Parathyroid adenoma (tissue), 2 donors: ENCODE measurements around the gene CRYGA.
A peak's percentile ranks its signal among the peaks of the same experiment; 100 is the strongest.
"Not testable (repeated sequence)": the region's sequence is repeated elsewhere in the genome, so short reads cannot be mapped to it uniquely, and the experiment has no call there.

ENCODE experiments used
- H2AFZ ChIP-seq: fragments of 300-600 bp; sonication (generic); one replicate; pipeline ENCODE4 v1.7.0; 2017; ENCODE audit warnings: antibody characterized with exemption, mild to moderate bottlenecking
- H3K27ac ChIP-seq: fragments of 300-600 bp; sonication (generic); one replicate; pipeline ENCODE4 v1.7.0; 2017
- H3K27me3 ChIP-seq: fragments of 300-600 bp; sonication (generic); one replicate; pipeline ENCODE4 v1.7.0; 2017; ENCODE audit warnings: low read length; ENCODE audit not compliant: control insufficient read depth, insufficient read depth
- H3K36me3 ChIP-seq: fragments of 300-600 bp; sonication (generic); one replicate; pipeline ENCODE4 v1.7.0; 2017; ENCODE audit warnings: low read length; ENCODE audit not compliant: control insufficient read depth, insufficient read depth
- H3K4me1 ChIP-seq: fragments of 300-600 bp; sonication (generic); one replicate; pipeline ENCODE4 v1.7.0; 2017; ENCODE audit warnings: control low read depth
- H3K4me2 ChIP-seq: fragments of 300-600 bp; sonication (generic); one replicate; pipeline ENCODE4 v1.7.0; 2017; ENCODE audit warnings: low read length
- H3K4me3 ChIP-seq: fragments of 300-600 bp; sonication (generic); one replicate; pipeline ENCODE4 v1.7.0; 2017; ENCODE audit warnings: low read depth, low read length
- H3K79me2 ChIP-seq: fragments of 300-600 bp; sonication (generic); one replicate; pipeline ENCODE4 v1.7.0; 2017; ENCODE audit warnings: control low read depth
- H3K9ac ChIP-seq: fragments of 300-600 bp; sonication (generic); one replicate; pipeline ENCODE4 v1.7.0; 2017; ENCODE audit warnings: mild to moderate bottlenecking
- H3K9me3 ChIP-seq: fragments of 300-600 bp; sonication (generic); one replicate; pipeline ENCODE4 v1.7.0; 2017; ENCODE audit warnings: low read length; ENCODE audit not compliant: control insufficient read depth
- CTCF ChIP-seq: fragments of 300-600 bp; sonication (generic); IDR thresholded peaks from one replicate; pipeline ENCODE4 v1.7.0; 2017; ENCODE audit warnings: antibody characterized with exemption, mild to moderate bottlenecking
- donor health status: primary hyperparathyroidism.

Gene CRYGA

DNA sequence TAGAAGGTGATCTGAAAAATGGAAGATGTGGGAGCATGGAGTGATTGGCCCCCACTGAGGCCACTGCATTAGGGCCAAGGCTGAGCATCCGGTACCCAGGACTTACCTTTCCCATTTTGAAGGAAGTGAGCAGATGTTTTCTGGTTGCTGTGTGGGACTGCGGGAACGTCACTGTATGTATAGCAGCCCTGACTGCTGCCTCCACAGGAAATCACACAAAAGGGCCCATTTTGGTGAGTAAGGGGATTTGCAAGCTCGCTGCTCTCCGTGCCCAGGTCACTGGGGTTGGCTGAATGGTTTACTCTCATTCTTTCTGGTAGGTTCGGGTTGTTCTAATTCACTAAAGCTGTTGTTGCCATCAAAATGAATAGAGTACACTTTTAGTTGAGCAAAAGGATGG lies 17.4 kb downstream of the CRYGA start, which contains the start of gene CRYGB:
Gene CRYGB (minus strand): TSS at position 153 of the 400 bp plus-strand sequence. CDS start 38 bp downstream, at position 115.
- Histone ChIP-seq H3K27ac (no peak within 1 kb of the TSS), H3K9me3 (no peaks in the 10 kb centered on the region), H3K4me3 (no peak within 1 kb of the TSS), H2AFZ (no peak within 1 kb of the TSS), H3K4me2 (no peak within 1 kb of the TSS), H3K27me3 (no peaks in the 10 kb centered on the region), H3K36me3 (no peaks in the 10 kb centered on the region), H3K4me1 (no peaks in the 10 kb centered on the region), H3K9ac (no peak within 1 kb of the TSS), H3K79me2 (no peaks in the 10 kb centered on the region)
- TF ChIP-seq CTCF, result no peak

DNA sequence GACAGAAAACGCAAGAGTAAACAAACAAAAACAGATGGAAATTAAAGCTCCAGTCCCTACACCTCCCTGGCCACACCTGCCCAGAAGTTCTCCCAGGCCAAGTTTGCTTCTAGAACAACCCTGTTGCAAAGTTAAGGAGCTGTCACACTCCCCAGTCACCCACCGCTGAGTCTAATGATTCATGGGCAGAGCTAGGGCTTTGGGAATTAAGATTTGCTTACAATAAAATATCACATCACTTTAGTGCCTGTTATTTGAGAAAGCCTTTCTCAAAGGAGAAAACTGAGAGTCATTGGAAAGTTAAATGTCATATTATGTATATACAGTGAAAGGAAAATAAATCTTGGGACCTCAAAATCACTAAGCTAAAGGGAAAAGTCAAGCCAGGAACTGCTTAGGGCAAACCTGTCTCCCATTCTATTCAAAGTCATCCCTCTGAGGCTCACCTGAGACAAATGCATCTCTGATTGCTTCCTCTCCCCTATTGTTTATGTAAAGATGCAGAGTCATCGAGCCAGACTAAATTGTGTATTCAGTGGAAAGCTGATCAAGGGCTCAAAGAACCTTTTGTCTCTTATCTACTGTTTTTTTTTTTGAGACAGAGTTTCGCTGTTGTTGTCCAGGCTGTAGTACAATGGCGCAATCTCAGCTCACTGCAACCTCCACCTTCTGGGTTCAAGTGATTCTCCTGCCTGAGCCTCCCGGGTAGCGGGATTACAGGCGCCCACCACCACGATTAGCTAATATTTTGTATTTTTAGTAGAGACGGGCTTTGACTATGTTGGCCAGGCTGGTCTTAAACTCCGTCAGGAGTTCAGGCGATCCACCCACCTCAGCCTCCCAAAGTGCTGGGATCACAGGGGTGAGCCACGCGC lies 20.2 kb downstream of the CRYGA start:
- H3K4me1 ChIP-seq, result no peaks in the 10 kb centered on the region
- no peaks in the 10 kb centered on the region for H3K9me3 ChIP-seq
- H3K79me2 ChIP-seq, result no peaks in the 10 kb centered on the region
- H3K4me3 ChIP-seq, result no peak overlapping the region
- no peaks in the 10 kb centered on the region for H3K27me3 ChIP-seq
- H3K36me3 ChIP-seq, result no peaks in the 10 kb centered on the region
- H3K4me2 ChIP-seq, result no peak overlapping the region
- H2AFZ ChIP-seq, result peak overlapping the region; percentile 59
- H3K27ac ChIP-seq, result no peak overlapping the region
- no peak for TF ChIP-seq CTCF
- no peak overlapping the region for H3K9ac ChIP-seq

DNA sequence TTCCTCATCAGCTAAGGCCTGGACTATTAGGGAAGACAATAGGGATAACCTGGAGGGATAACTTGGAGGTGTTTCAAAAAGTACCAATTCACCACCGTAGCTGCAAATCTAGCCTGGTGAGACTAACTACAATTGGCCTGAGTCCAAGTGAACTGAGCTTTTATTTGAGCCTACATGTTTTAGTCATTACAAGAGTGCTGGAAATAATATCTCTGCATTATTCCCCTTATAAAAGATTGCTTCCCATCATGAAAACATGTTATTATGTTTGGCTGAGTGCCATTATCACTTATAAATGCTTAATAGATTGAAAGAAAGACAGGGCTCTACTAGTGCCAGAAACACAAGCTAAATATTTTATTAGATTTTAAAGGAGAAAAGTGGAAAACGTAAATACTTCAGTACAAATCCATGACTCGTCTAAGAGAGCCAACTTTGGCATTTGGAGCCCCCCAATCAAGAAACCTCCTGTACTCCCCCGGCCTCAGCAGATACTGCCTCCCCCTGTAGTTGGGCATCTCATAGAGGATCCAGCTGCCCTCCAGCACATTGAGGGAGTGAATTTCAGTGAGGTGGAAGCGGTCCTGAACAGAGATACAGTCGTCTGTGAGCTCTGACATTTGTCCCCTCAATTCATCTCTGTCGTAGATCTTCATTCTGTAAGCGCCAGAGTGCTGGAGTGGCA lies 21.0 kb downstream of the CRYGA start:
- Histone ChIP-seq H3K27me3 (no peaks in the 10 kb centered on the region), H3K79me2 (no peaks in the 10 kb centered on the region), H2AFZ (peak overlapping the region; percentile 59), H3K9me3 (no peaks in the 10 kb centered on the region), H3K4me2 (no peak overlapping the region), H3K4me3 (no peak overlapping the region), H3K4me1 (no peaks in the 10 kb centered on the region), H3K27ac (no peak overlapping the region), H3K36me3 (no peaks in the 10 kb centered on the region), H3K9ac (no peak overlapping the region)
- no peak for TF ChIP-seq CTCF

- Histone ChIP-seq H3K27ac (no peak overlapping the region), H3K27me3 (no peaks in the 10 kb centered on the region), H3K36me3 (no peaks in the 10 kb centered on the region), H3K4me1 (no peaks in the 10 kb centered on the region), H3K4me3 (no peak overlapping the region), H3K4me2 (no peak overlapping the region), H3K9ac (no peak overlapping the region), H3K79me2 (no peaks in the 10 kb centered on the region), H2AFZ (no peak overlapping the region), H3K9me3 (no peaks in the 10 kb centered on the region)
- TF ChIP-seq CTCF, result no peak
These were observed 23.9 kb downstream of the CRYGA start for GRCh38 chr2:208139447-208139846.

GRCh38 chr2:208138334-208138733 lies 25.1 kb downstream of the CRYGA start:
- not testable (repeated sequence) for H3K27me3 ChIP-seq, H3K27ac ChIP-seq, H3K4me2 ChIP-seq, H3K36me3 ChIP-seq, H2AFZ ChIP-seq, H3K4me3 ChIP-seq, H3K9ac ChIP-seq, H3K79me2 ChIP-seq, H3K9me3 ChIP-seq, H3K4me1 ChIP-seq
